ENCODE results near the gene FAM50A.

Gene FAM50A

DNA sequence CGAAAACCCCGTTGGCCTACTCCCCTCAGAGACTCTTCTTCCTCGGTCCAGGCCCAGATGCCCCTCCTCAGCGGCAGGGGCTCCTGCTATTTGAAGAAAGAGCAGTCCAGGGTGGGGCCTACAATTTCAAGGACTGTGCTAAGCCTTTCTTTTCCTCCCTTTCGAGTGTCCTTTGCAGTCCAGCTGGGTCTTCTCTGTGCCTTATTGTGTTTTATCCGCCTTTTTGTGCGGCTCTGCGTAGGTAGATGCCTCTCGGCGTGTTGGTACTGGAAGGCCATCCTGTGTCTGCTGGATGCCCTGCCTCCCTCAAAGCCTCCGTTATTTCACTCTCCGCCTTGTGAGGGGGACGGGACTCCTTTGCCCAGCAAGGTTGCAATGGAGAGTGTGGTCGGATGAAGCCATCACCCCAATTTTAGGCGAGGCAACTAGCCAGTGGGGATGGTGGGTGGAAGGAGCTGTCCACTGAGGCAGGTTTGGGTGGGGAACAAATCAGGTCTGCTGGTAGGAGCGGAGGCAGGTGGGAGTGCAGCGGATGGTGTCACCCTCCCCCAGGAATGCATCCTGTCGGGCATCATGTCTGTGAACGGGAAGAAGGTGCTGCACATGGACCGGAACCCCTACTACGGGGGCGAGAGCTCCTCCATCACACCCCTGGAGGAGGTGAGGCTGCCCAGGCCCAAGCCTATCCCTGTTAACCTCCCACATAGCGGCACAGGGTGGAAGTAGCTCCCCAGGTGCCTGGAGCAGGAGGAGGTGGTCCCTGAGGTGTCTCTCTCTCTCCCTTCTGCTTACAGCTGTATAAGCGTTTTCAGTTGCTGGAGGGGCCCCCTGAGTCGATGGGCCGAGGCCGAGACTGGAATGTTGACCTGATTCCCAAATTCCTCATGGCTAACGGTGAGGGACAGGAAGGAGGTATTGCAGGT is 5.7 kb upstream of the FAM50A start:
- DNase-seq (ENCODE audit: low read depth in 2 of 2, low spot score in 1 of 2): no peak

GRCh38 chrX:154439841-154440240 is 4.1 kb upstream of the FAM50A start:
- no peak for DNase-seq (ENCODE audit: low read depth in 2 of 2, low spot score in 1 of 2)

DNA sequence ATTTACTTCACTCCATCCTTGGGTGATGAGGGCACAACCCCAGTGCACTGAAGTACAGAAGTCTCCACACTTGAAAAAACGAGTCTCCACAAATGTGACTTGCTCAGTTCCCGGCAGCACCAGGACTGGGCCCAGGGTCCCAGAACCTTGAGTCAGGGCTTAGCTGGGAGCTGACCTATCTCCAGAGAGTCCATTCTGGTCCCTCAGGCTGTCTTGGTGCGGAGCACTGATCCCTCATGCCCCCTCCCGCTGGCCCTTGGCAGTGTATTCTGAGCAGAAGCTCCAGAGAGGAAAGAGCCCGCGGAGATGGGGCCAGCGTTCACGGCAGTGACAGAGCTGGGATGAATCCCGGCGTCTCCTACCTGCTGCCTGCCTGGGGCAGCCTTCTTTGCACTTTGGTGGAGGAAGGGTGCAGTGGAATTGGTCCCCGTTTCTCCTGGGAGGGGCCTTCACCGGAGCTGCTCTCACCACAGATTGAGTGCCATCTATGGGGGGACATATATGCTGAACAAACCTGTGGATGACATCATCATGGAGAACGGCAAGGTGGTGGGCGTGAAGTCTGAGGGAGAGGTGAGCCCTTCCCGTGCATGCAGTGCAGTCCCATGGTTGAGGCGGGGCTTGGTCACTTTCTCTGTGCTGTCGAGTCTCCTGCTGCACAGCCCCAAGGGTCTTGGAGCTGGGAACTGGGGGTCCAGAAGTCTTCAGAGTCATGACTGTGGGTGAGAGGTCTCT is 3.2 kb upstream of the FAM50A start:
- no peak for DNase-seq (ENCODE audit: low read depth in 2 of 2, low spot score in 1 of 2)

- DNase-seq (ENCODE audit: low read depth in 2 of 2, low spot score in 1 of 2): no peak
These were observed 2.4 kb upstream of the FAM50A start for GRCh38 chrX:154441564-154441963.

GRCh38 chrX:154441984-154442707 is 1.8 kb upstream of the FAM50A start:
- DNase-seq (ENCODE audit: low read depth in 2 of 2, low spot score in 1 of 2): no peak

DNA sequence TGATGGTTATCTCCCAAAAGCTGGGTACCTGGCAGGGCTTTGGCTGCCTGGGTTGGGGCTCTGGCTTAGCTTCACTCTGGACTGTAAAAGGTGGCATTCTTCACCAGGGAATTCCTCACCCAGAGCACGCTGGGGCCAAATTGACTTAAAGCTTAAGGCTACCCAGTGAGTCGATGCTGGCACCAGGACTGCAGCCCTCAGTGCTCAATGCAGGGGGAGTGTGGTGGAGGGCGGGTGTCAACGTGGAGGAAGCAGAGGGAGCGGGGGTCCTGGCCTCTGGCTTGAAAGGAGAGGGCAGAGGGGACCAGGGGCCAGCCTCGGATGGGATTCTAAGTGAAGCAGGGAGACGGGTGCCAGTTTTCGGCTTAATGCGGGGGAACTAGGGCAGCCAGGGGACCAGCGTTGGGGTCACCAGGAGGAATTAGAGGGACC is 446 bp upstream of the FAM50A start:
- DNase-seq (ENCODE audit: low read depth in 2 of 2, low spot score in 1 of 2): no peak

DNA sequence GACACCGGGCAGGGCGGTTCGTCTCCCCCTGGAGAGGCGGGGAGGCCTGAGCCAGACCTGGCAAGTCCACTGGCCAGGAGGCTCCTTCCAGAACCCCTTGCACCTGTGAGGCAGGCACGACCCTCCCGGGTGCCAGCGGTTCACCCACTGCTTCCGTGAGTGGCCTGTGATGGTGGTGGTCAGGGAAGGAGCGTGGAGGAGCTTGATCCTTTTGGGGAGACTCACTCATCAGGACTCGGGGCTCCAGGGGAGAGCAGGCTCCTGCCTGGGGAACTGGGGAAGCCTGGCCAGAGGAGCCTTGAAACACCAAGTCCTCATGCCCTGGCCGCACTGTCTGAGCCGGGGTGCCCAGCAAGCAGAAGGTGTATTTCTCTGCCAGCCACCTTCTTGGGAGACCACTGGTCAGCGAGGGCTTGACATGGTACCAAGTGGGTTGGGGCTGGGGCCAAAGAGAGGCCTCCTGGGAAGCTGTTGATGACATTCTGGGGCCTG is 860 bp downstream of the FAM50A start:
- DNase-seq (ENCODE audit: low read depth in 2 of 2, low spot score in 1 of 2): no peak

GRCh38 chrX:154445776-154446175 is 1.8 kb downstream of the FAM50A start:
- DNase-seq (ENCODE audit: low read depth in 2 of 2, low spot score in 1 of 2): no peak

DNA sequence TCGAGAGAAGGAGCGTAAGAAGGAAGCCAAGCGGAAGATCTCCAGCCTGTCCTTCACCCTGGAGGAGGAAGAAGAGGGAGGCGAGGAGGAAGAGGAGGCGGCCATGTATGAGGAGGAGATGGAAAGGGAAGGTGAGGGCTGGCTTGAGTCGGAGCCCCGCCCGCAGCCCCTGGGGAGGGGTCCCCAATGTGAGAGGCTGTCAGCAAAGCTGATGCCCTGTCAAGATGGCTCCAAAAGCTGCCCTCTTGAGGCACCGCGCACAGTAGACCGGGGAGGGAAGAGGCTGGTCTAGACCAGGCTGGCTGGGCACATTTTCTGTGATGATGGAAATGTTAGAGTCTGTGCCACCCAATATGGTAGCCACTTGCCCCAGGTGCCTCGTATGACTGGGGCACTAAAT is 2.5 kb downstream of the FAM50A start:
- DNase-seq (ENCODE audit: low read depth in 2 of 2, low spot score in 1 of 2): no peak

DNA sequence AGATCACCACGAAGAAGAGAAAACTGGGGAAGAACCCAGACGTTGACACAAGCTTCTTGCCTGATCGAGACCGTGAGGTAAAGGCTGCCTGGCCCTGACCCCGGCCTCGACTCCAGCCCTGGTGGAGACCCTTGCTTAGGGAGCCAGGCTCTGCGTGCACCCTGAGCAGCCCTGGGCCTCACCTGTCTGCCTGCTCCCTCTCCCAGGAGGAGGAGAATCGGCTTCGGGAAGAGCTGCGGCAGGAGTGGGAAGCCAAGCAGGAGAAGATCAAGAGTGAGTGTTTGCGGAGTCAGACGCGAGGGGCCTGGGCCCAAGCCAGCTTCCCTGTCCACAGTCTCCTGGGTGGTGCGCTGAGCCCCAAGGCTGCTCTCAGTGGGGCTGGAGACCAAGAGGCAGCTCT is 4.5 kb downstream of the FAM50A start:
- DNase-seq (ENCODE audit: low read depth in 2 of 2, low spot score in 1 of 2): no peak

DNA sequence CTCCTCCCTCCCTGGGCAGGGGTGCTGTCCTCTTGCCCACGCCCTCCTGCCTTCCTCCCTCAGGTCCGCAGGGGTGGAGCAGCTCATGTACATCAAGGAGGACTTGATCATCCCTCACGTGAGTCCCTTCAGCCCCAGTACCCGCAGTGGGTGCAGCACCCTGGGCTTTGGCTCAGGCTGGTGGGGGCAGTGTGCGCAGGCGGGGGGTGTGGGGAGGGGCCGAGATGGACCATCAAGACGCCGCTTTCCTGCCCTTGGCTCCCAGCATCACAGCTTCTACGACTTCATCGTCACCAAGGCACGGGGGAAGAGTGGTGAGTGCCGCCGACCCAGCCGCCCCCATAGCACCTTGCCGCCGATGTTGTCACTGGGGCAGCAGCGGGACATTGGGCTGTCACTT is 5.7 kb downstream of the FAM50A start:
- no peak for DNase-seq (ENCODE audit: low read depth in 2 of 2, low spot score in 1 of 2)

GRCh38 chrX:154450312-154450711 is 6.4 kb downstream of the FAM50A start:
- no peak for DNase-seq (ENCODE audit: low read depth in 2 of 2, low spot score in 1 of 2)

DNA sequence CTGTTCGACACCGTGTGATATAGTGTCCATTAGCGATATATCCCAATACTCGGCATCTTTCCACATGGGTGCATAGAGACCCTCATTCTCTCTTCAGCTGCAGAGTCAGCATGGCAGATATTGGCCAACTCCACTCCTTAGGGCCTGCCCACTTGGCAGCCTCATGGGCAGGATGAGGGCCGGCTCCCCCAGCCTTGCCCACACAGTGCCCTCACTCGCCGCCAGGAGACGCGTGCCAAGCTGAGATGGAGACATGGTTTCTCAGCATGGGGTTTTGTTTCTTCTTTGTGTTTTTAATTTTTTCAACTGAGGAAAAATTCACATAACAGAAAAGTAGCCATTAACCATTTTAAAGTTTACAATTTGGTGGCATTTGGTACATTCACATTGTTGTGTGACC is 8.9 kb downstream of the FAM50A start:
- DNase-seq (ENCODE audit: low read depth in 2 of 2, low spot score in 1 of 2): no peak

GRCh38 chrX:154457491-154458115 is 13.7 kb downstream of the FAM50A start:
- no peak for DNase-seq (ENCODE audit: low read depth in 2 of 2, low spot score in 1 of 2)

- DNase-seq (ENCODE audit: low read depth in 2 of 2, low spot score in 1 of 2): peak in 1 of 2 donors; percentile 28
These were observed 14.4 kb downstream of the FAM50A start, which contains the start of gene PLXNA3 for GRCh38 chrX:154458116-154458953. Gene PLXNA3 (plus strand): TSS chrX:154458281. CDS start chrX:154460184, 1,903 bp downstream.

- no peak for DNase-seq (ENCODE audit: low read depth in 2 of 2, low spot score in 1 of 2)
These were observed 15.2 kb downstream of the FAM50A start for GRCh38 chrX:154458954-154459778.

DNA sequence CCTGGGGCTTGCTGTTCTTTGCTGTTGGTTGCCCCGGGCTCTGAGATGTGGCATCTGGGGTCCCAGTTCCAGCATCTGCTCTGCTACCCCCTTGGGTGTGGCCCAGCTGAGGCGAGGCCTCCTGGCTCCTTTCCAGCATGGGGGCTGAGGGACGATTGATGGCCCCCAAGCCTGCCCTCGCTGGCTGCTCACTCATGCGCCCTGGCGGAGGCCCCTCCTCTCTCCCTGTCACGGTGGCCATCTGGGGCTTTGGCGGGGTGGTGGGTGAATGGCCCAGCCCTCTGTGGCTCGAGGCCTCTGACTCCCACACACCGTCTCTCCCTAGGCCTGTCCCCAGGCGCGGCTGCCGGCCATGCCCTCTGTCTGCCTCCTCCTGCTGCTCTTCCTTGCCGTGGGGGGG is 15.9 kb downstream of the FAM50A start:
- DNase-seq (ENCODE audit: low read depth in 2 of 2, low spot score in 1 of 2): no peak

- no peak for DNase-seq (ENCODE audit: low read depth in 2 of 2, low spot score in 1 of 2)
These were observed 16.4 kb downstream of the FAM50A start for GRCh38 chrX:154460326-154460725.

- no peak for DNase-seq (ENCODE audit: low read depth in 2 of 2, low spot score in 1 of 2)
These were observed 18.5 kb downstream of the FAM50A start for GRCh38 chrX:154462396-154462795.
